ENCODE results near the gene SV2C.

SV2C gene

GRCh38 chr5:76371960-76372322 lies 288.8 kb downstream of the SV2C start:
- Histone ChIP-seq H2AFZ (ENCODE audit: low read depth, low read length) (no peak overlapping the region), H3K27ac (ENCODE audit: low read length) (no peak overlapping the region)
- no peak for TF ChIP-seq EZH2 (IDR thresholded peaks at IDR 0.05; ENCODE audit: borderline replicate concordance, low read depth, low read length, severe bottlenecking)
- TF ChIP-seq CTCF (IDR thresholded peaks at IDR 0.05; ENCODE audit: borderline replicate concordance, extremely low read depth, low read length, poor library complexity, severe bottlenecking) = no peak

GRCh38 chr5:76372323-76373054 lies 289.3 kb downstream of the SV2C start:
- Histone ChIP-seq H3K27ac (ENCODE audit: low read length) (no peak overlapping the region), H3K79me2 (ENCODE audit: insufficient read depth, low read length) (no peaks in the 10 kb centered on the region), H3K4me3 (ENCODE audit: low read depth in 1 of 2, low read length in 2 of 2) (no peak overlapping the region), H3K9ac (ENCODE audit: low read depth, low read length) (no peak overlapping the region), H3K27me3 (ENCODE audit: insufficient read depth, low read length, poor library complexity) (no peaks in the 10 kb centered on the region), H3K9me3 (ENCODE audit: insufficient read depth, low read length, severe bottlenecking) (no peaks in the 10 kb centered on the region), H3K4me2 (ENCODE audit: insufficient read depth, low read length) (no peak overlapping the region), H3K4me1 (ENCODE audit: insufficient read depth, low read length) (no peaks in the 10 kb centered on the region), H2AFZ (ENCODE audit: low read depth, low read length) (no peak overlapping the region), H3K36me3 (ENCODE audit: insufficient read depth, low read length) (no peaks in the 10 kb centered on the region), H4K20me1 (ENCODE audit: insufficient read depth, low read length) (no peaks in the 10 kb centered on the region)
- no peak for DNase-seq
- no peak for ATAC-seq (ENCODE audit: insufficient read depth, low read depth)
- TF ChIP-seq CTCF (IDR thresholded peaks at IDR 0.05; ENCODE audit: borderline replicate concordance, extremely low read depth, low read length, poor library complexity, severe bottlenecking) = no peak
- TF ChIP-seq EZH2 (IDR thresholded peaks at IDR 0.05; ENCODE audit: borderline replicate concordance, low read depth, low read length, severe bottlenecking) = no peak

More at GRCh38 chr5:76371960-76372322, 288.8 kb downstream of the SV2C start:
- H3K4me1 ChIP-seq (ENCODE audit: insufficient read depth, low read length) = no peaks in the 10 kb centered on the region
- H3K9ac ChIP-seq (ENCODE audit: low read depth, low read length) = no peak overlapping the region
- no peak overlapping the region for H3K4me3 ChIP-seq (ENCODE audit: low read depth in 1 of 2, low read length in 2 of 2)
- H4K20me1 ChIP-seq (ENCODE audit: insufficient read depth, low read length) = no peaks in the 10 kb centered on the region
- H3K79me2 ChIP-seq (ENCODE audit: insufficient read depth, low read length) = no peaks in the 10 kb centered on the region
- DNase-seq = no peak
- H3K9me3 ChIP-seq (ENCODE audit: insufficient read depth, low read length, severe bottlenecking) = no peaks in the 10 kb centered on the region
- no peak for ATAC-seq (ENCODE audit: insufficient read depth, low read depth)
- H3K4me2 ChIP-seq (ENCODE audit: insufficient read depth, low read length) = no peak overlapping the region
- no peaks in the 10 kb centered on the region for H3K36me3 ChIP-seq (ENCODE audit: insufficient read depth, low read length)
- no peaks in the 10 kb centered on the region for H3K27me3 ChIP-seq (ENCODE audit: insufficient read depth, low read length, poor library complexity)

GRCh38 chr5:76376148-76376865 lies 293.1 kb downstream of the SV2C start:
- Histone ChIP-seq H3K4me3 (ENCODE audit: low read depth in 1 of 2, low read length in 2 of 2) (no peak overlapping the region), H3K4me2 (ENCODE audit: insufficient read depth, low read length) (no peak overlapping the region), H3K4me1 (ENCODE audit: insufficient read depth, low read length) (no peaks in the 10 kb centered on the region), H2AFZ (ENCODE audit: low read depth, low read length) (no peak overlapping the region), H3K9ac (ENCODE audit: low read depth, low read length) (no peak overlapping the region), H4K20me1 (ENCODE audit: insufficient read depth, low read length) (no peaks in the 10 kb centered on the region), H3K9me3 (ENCODE audit: insufficient read depth, low read length, severe bottlenecking) (no peaks in the 10 kb centered on the region), H3K79me2 (ENCODE audit: insufficient read depth, low read length) (no peaks in the 10 kb centered on the region), H3K36me3 (ENCODE audit: insufficient read depth, low read length) (no peaks in the 10 kb centered on the region), H3K27me3 (ENCODE audit: insufficient read depth, low read length, poor library complexity) (no peaks in the 10 kb centered on the region), H3K27ac (ENCODE audit: low read length) (no peak overlapping the region)
- TF ChIP-seq CTCF (IDR thresholded peaks at IDR 0.05; ENCODE audit: borderline replicate concordance, extremely low read depth, low read length, poor library complexity, severe bottlenecking) = no peak
- TF ChIP-seq EZH2 (IDR thresholded peaks at IDR 0.05; ENCODE audit: borderline replicate concordance, low read depth, low read length, severe bottlenecking) = no peak
- DNase-seq (no peak), ATAC-seq (ENCODE audit: insufficient read depth, low read depth) (no peak)
